Erythroblast (primary cell): ENCODE results near the gene SLC16A3.

ENCODE experiments used
- GATA1 ChIP-seq: IDR thresholded peaks from 2 replicates; pipeline ENCODE4 v1.6.1; 2011; ENCODE audit warnings: low read depth, mild to moderate bottlenecking, control low read depth, low read length, moderate library complexity
- POLR2A ChIP-seq: IDR thresholded peaks from 2 replicates; pipeline ENCODE4 v1.6.1; 2011; ENCODE audit warnings: mild to moderate bottlenecking, low read length

- TF ChIP-seq POLR2A (no peak), GATA1 (no peak)
Measured at GRCh38 chr17:82215972-82216300, 12.9 kb upstream of the SLC16A3 start.
